SIG-M5 (cell line): ENCODE measurements around the gene KLHL30.
"Not testable (repeated sequence)": the region's sequence is repeated elsewhere in the genome, so short reads cannot be mapped to it uniquely, and the experiment has no call there.

Experiments used
- DNase-seq: peaks from one replicate; lab custom pipeline; 2025; lab: John Stamatoyannopoulos, UW

KLHL30 gene

DNA sequence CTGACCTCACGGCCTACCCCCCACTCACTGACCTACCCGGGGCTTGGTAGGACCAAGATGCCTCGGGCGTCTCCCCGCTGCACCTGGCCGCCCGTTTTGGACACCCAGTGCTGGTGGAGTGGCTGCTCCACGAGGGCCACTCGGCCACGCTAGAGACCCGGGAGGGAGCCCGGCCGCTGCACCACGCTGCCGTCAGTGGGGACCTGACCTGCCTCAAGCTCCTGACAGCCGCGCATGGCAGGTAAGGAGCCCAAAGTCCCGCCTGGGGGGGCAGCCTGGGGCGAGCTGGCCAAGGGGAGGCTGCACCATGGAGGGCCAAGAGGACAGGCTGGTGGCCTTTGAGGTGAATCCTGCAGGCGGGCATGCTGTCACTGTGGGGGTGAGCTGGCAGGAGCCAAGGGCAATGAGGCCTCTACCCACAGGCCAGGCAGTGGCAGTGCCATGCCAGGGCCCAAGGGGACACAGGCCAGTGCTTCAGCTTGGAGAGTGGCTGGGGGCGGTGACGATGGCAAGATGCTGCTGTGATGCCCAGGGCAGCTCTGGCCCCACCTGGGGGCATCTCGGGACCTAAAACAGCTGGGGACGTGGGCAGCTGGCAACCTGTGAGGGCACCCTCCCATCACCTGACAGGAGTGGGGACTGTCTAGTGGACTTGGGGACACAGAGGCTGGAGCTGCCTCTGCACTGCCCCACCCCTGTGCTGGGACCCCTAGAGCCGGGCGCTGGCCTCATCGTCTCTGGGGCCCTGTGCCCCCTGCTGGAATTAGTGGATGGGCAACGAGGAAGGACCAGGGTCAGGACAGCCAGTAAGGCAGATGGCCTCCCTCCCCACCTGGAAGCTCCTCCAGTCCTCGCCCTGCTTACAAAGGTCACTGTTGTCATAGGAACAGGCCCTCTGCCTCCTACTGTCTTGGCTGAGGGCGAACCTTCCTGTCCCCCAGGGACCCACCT lies 36.3 kb upstream of the KLHL30 start:
- DNase-seq, result no peak

DNA sequence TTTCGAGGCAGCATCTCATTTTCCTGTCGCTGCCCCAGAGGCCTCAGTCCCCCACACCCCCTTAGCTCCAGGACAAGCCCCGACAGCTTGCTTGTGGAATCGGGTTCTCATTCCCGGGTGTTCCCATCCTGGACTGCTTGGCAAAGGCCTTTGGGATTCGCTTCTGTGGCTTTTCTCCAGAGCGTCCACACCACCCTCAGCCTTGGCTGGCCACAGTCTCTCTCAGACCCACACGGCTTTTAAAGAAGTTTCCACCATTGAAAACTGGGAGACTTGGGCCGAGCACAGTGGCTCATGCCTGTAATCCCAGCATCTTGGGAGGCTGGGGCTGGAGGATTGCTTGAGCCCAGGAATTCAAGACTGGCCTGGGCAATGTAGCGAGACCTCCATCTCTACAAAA lies 35.6 kb upstream of the KLHL30 start:
- no peak for DNase-seq

DNA sequence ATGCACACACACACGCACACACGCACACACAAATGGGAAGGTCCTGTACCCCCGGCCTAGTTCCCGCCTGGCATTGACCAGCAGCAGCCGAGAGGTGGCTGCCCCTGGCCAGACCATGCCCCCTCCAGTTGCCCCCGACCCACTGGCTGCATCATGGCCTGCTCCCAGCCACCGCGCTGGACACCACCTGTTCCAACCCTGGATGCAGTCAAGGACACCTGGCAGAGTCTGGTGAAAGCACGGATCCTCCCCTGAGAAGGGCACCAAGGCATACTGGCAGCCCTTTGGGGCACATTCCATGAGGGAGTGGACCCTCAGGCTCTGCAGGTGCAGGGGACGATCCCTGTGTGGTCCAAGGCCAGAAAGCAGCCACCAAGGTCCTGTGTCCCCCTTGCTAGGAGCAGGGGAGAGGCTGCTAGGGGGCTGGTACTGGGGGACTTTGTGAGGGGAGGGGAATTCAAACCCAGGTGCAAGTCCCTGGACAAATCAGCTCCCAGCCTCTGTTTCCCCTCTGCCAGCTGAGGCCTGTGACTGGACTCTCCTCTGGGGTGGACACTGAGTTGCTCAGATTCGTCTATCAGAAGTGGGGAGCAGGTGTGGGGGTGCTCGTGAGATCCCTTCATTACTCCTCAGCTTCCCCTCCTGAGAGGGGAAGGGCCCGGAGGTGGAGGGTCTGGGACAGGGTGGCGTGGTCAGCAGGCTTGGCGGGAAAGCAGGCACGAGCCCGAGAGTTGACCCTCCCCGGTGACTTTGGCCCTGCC lies 34.8 kb upstream of the KLHL30 start:
- no peak for DNase-seq

DNA sequence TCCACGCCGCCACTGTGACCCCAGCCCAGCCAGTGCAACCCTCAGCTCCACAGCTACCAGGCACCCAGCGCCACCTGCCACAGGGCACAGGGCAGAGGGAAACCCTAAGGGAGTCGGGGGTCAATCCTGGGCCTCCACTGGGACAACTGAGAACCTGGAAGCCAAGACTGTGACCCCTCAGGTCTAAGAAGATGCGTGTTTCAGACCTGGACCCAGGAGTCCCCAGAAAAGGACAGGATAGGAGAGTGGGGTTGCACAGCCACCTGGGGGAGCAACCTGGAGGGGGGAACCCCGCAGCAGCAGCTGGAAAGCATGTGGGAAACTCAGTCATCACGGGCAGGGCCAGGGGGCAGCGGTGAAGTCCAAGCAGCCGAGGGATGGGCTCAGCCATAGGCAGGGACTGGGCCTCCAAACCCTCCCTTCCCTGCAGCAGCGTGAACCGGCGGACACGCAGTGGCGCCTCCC lies 34.2 kb upstream of the KLHL30 start:
- DNase-seq, result no peak

GRCh38 chr2:238104691-238105371 lies 33.6 kb upstream of the KLHL30 start:
- DNase-seq, result no peak

DNA sequence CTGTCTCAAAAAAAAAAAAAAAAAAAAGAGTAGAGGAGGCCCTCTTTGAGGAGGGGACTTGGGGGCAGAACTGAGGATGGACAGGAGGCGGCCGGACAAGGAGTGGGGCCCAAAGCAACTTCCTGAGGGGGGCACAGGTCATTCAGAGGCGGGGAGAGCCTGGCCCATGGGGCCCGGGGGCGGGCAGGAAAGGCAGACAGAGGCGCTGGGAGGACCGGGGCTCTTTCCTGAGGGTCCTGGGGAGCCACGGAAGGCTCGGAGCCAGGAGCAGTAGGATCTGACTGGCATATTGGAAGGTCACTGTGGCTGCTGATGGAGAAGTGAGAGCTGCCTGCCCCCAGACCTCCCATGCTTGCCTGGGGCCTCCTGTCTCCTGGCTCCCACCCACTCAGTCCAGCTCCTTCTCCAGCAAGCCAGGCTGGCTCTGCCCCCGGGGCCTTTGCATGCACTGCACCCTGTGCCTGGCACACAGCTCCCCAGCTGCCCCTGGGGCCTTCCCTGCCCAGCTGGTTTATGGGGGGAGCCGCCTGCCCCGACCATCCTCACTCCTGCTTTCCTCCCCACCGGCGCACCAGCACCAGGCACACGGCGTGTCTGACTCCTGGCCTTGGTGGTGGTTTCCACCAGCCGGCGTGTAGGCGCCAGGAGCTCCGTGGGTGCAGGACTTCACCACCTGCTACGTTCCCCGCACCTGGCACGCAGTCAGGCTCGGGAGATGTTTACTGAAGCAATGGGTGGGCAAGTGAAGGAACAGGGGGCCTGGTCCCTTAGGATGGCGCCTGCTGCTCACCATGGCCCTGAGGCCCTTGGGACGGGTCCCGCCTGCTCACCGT lies 32.7 kb upstream of the KLHL30 start:
- DNase-seq, result no peak

DNA sequence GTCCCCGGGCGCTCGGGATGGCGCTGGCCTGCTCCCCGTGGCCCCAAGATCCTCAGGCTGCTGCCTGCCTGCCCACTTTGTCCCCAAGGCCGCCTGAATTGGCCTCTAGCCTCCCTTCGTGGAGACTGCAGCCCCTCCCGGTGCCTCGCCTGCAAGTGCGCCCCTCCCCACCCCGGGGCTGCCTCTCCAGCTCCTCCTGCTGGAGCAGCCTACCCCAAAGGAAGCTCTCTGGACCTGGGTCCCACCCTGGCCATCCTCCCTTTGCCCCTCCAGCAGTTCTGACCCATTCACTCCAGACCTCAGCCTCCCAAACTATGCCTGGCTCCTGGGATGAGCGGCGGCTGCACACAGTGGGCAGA lies 32.1 kb upstream of the KLHL30 start:
- DNase-seq, result no peak

DNA sequence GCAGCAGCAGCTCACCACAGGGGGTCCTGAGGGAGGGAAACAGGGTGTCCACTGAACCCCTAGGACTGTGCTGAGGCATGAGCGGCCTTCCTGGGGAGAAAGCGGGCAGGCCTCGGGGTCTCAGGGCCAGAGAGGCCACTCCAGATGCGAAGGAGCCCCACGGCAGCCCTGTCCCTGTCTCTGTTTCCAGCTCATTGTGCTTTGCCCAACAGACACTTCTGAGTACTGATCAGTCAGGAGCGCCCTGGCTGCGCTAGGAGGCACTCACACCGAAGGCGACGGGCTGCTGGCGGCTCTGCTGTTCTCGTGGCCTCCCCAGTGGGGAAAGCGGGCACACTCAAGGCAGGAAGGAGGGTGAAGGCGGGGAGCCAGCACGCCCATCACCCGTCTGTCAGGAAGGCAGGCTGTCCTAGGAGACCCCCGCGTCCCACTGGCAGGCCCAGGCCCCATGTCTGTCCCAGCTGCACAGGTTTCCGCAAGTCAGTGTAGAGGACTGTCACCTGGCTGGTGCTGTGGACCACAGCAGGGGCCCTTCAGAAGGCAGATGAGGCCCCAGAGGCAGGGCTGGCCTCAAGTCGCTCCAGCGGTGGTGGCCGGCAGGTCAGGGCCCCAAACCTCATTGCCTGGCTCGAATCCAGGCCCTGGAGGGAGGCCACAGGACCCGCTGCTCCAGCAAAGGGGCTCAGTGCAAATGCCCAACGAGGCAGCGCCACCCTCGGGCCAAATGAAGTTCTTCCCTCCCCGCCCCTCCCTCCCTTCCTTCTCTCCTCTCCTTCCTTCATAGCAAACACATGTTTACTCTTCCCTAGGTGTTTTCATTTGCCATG lies 31.6 kb upstream of the KLHL30 start:
- no peak for DNase-seq

DNA sequence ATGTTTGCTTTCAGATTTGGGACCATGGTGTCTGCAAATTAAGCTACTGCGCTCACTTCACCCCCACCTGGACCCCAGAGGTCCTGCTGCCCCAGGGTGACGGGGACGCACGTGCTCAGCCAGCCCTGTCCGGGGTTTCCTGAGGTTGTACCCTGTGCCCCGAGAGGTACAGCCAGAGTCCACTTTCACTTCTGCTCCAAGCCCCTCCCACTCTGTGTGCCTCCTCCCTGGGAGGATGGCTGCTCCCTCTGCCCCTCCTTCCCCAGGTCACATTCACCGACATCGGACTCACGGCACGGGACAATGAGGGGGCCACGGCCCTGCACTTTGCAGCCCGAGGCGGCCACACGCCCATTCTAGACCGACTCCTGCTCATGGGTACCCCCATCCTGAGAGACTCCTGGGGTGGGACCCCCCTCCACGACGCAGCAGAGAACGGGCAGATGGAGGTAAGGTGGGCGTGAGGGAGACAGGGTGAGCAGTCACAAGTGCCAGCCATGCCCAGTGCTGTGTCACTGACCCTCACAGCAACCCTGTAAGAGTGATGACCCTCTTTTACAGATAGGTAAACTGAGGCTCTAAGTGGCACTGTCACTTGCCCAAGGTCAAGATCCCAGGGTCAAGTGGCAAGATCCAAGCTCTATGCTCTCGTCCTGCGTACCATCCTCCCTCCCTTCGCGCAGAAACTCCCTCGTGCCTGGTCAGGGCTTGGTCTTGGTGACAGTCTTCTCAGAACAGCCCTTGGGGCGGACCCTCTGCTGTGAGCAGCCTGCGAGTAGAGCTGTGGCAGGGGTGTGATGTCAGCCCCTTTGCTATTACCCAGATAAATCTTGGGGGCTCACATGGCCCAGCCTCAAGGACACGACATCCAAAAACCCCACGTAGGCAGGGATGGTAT lies 30.7 kb upstream of the KLHL30 start:
- no peak for DNase-seq

- DNase-seq, result no peak
Measured at GRCh38 chr2:238108423-238109183, 29.9 kb upstream of the KLHL30 start.

DNA sequence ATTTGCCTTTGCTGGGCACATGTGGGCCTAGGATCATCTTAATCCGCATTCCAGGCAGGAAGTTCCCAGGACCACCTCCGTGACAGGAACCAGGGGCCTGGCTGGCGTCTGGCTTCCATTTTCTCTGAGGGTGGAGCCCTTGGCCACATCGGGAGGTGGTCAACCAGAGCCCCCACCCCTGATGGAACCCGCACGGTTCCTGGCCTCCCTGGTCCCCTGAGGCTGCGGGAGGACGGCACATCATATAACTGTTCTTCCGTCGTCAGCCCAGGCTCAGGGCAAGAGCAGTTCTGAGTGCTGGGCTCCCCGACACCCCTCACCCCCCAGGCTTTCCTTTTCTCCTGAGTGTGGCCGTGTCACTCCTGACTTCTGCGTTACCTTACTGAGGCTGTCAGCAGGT lies 24.9 kb upstream of the KLHL30 start:
- no peak for DNase-seq

DNA sequence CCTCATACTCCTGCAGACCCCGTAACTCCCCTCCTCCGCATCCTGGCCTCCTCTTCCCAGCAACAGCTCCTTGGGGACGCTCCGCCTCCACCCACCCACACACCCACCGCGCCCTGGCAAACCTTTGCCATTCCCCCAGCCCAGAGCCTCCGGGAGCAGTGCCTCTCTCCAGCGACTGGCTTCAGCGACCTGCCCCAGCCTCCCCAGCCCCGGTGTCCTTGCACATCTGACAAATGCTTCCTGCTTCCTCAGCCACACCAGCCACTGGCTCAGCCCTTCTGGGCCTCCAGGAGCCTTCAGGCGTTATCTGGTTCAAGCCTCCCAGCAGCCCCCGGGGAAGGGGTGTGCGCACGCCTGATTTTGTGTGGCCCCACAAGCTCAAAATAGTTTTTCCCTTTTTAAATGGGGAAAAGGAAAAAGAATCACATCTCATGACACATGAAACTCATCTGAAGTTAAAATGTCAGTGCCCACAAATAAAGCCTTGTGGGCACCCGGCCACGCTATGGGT lies 24.1 kb upstream of the KLHL30 start:
- no peak for DNase-seq

GRCh38 chr2:238114851-238115660 lies 23.4 kb upstream of the KLHL30 start:
- DNase-seq, result no peak

DNA sequence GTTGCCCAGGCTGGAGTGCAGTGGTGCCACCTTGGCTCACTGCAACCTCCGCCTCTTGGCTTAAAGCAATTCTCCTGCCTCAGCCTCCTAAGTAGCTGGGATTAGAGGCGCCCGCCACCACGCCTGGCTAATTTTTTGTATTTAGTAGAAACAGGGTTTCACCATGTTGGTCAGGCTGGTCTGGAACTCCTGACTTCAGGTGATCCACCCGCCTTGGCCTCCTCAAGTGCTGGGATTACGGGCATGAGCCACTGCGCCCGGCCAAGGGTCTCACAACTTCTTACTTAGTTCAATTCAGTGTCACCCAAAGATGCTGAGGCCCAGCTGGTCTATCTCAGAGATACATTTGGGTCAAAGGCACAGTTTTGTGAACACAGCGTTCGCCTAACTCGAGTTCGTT lies 22.8 kb upstream of the KLHL30 start:
- not testable (repeated sequence) for DNase-seq

GRCh38 chr2:238116298-238117198 lies 21.9 kb upstream of the KLHL30 start:
- DNase-seq, result no peak

- no peak for DNase-seq
Measured at GRCh38 chr2:238117199-238118154, 21.0 kb upstream of the KLHL30 start.
